ENCODE data around the gene CLEC10A.

DNA sequence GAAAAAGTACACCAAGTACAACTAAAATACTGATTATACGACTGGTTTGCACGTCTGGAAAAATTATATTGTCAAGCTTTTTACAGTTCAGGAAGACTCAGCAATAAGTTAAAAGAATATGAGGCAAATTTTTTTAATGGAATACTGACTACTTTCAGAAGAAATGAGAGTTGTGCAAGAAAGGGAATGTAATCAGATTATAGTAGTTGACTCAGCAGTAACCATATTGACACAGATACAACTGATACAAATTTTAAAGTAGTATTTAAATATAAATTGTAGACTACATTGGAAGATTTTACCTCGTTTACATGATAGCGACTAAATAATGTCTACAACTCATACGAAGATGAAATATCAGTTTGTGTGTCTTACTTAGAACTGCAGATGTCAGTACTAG, 17.9 kb upstream of the CLEC10A start:
- TF ChIP-seq, protein P1, sequence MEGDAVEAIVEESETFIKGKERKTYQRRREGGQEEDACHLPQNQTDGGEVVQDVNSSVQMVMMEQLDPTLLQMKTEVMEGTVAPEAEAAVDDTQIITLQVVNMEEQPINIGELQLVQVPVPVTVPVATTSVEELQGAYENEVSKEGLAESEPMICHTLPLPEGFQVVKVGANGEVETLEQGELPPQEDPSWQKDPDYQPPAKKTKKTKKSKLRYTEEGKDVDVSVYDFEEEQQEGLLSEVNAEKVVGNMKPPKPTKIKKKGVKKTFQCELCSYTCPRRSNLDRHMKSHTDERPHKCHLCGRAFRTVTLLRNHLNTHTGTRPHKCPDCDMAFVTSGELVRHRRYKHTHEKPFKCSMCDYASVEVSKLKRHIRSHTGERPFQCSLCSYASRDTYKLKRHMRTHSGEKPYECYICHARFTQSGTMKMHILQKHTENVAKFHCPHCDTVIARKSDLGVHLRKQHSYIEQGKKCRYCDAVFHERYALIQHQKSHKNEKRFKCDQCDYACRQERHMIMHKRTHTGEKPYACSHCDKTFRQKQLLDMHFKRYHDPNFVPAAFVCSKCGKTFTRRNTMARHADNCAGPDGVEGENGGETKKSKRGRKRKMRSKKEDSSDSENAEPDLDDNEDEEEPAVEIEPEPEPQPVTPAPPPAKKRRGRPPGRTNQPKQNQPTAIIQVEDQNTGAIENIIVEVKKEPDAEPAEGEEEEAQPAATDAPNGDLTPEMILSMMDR (IDR thresholded peaks at IDR 0.05; ENCODE audit: insufficient read depth, low read length, poor library complexity, severe bottlenecking) = no peak
- TF ChIP-seq EZH2phosphoT487 (conservative IDR thresholded peaks at IDR 0.05; ENCODE audit: low read length) = no peak
